RCC 7860 (cell line): ENCODE data around the gene CAMK2A.
"Not testable (repeated sequence)": the region's sequence is repeated elsewhere in the genome, so short reads cannot be mapped to it uniquely, and the experiment has no call there.

Experiments
- DNase-seq: peaks from one replicate; pipeline ENCODE4 v3.0.0-alpha.2; 2015; ENCODE audit warnings: low spot score
- FAIRE-seq: peaks from 2 replicates; lab custom pipeline; 2012; peaks lifted over from hg19 to GRCh38; lab: Jason Lieb, UNC

CAMK2A gene

DNA sequence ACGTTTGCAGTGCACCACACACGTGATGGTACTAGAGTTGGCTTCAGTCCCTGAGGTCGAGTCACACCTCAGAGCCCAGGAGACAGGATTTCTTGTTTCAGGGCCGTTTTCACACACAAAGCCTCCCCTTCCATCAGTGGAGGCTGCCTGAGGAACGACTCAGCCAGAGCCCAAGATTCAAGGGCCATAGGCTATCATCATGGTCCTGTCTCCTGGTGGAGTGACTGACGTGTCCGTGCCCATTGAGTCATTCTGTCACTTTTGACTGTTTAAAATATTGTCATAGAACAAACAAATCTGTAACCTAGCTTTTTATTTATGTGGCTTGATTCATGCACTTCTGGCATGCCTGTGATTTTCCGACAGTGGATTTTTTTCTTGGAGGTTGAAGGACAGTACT is 28.3 kb downstream of the CAMK2A start:
- peak; percentile 34 for DNase-seq
- no peak for FAIRE-seq

DNA sequence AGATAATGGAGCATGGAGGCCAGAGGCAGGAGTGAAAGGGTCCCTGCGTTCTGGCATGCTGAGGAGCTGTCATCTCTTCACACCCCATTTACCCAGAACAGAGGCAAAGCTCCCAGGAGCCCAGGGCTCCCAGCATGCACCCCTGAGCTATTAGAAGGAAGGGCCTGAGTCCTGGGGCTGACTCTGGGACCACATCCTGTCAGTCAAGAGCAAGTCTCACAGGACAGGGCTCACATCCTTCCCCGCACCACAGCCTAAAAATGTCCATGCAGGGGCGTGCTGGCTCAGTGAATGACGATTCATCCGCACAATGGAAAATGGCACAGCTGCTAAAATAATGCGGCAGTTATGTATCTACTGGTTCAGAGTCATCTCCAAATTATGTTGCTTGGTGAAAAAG is 31.4 kb downstream of the CAMK2A start:
- DNase-seq (no peak), FAIRE-seq (no peak)

DNA sequence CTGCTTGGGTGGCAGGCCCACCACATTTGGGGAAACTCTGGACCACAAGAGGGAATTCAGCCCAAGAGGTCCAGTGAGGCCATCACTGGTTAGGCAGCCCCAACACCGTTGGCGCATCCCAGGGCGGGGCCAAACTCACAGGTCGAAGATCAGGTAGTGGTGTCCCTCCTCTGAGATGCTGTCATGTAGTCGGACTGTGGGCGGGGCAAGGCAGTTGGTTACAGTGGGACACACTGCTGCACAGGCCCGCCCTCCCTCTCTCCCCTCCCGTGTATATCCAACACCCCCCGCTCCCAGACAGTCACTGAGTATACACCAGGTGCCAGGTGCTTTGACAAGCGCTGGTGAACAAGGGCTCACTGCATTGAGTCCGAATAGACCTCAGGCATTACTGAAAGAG is 32.1 kb downstream of the CAMK2A start:
- DNase-seq (no peak), FAIRE-seq (no peak)

DNA sequence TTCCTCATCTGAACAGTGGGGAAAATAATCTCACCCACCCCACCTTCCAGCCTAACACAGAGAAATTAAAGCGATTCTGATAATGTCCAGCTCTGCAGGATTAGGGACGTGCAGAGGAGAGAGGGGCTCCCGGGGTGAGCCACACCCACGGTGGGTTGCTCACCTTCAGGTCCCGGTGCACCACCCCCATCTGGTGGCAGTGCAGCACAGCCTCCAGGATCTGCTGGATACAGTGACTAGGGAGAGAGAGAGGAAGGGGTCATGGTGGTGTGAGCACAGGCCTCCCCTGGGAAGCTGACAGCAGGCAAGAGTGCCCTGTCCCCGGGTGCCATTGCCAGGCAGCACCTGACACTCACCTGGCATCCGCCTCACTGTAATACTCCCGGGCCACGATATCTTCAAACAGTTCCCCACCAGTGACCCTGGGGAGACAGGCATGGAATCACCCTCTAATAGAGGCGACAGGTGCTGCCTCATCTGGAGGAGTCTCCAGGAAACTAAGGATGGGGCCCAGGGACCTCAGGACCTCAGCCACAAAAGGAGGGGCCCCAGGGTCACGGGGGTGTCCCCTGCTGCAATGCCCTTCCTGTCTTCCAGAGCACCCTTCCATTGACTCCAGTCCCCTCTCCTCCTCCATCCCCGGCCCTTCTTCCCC is 33.0 kb downstream of the CAMK2A start:
- FAIRE-seq (no peak), DNase-seq (no peak)

DNA sequence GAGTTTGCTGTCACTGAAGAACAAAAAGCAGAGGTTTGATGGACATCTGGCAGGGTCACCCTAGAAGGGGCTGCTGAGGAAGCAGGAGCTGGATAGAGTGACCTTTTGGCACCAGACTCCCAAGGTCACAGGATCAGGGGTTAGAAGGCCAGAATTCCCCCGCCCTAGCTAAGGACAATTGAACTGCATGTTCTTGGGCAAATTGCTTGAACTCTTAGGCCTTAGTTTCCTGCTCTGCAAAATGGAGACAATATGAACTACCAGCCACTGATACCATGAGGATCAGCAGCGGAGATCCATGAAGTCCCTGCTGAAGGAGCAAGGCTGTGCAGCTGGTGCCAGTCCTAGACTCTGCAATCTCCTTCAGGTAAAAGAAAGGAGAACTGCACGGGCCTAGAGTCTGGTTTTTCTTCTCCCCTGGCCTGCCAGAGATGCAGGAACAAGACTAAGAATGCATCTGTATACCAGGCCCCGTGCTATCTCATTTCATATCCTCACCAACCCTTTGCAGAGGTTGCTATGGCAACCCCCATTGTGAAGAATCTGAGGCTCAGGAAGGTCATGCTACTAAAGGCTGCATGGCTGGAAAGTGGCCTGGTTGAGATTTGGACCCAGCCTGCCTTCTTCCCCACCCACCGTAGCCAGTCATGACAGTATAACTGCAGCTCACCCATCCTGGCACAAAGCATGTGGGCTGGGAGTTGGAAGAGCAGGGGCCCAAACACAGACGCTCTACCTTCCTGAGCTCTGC is 33.7 kb downstream of the CAMK2A start:
- FAIRE-seq (no peak), DNase-seq (no peak)

DNA sequence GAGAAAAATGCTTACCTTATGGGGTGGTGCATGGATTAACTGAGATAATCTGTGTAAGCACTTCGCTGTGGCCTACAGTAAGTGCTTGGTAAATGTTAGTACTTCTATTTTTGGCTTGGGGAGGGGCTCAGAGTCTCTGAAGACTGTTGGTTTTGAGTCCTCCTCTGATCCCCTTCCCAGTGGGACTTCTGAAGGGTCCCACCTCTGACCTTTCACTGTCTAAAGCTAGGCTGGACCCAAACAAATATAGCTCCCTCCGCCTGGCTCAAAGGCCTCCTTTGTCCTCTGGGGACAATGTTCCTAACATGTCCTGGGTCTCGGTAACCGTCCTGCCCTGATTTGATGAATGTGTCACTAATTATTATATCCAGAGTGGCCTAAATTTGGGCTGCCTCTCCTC is 34.8 kb downstream of the CAMK2A start:
- FAIRE-seq (no peak), DNase-seq (no peak)

DNA sequence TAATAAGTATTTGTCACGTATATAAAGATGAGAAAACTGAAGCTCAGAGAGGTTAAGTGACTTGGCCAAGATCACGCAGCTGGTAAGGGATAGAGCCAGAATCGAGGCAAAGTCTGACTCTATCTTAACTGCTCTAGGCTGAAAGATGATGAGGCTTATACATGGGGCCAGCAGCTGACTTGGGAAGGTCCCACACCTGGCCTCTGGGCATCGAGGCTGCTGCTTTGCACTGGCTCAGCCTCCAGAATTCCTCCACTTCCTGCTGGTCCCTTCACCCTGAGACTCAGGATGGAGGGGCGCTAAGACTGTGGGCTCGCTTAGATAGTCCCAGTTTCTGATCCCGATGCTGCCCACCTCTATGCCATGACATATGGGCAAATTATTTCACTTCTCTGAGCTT is 35.2 kb downstream of the CAMK2A start:
- DNase-seq: no peak

DNA sequence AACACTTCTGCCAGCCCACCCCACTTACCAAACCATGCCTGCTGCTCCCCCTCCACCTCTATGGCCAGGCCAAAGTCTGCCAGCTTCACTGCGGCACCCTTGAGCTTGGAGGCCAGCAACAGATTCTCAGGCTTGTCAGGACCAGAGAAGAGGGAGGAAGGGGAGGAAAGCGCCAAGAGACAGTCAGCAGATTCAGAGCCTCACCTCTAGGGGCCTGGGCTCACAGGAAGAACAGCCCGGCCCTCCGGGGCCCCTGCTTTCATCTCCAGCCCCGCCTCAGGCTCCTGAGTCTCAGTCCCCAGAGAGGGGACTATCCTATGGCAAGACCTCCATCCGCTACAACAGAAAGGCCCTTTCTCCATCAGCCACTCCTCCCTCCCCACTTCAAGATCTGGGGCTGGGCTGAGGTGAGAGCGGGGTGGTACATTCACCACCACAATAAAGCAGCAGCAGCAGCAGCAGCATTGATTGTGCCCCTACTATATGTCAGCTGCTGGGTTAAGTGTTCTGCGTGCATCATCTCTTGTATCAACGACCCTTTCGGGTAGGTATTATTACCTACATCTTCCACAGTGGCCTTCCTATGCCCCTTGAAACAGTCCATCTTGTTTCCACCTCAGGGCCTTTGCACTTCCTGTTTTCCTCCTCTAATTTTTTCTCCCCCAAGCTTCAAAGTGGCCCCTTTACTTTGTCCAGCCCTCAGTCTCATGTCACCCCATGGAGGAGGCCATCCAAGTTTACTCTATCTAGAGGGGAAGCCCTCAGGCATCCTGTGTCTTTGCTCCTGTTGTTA is 36.0 kb downstream of the CAMK2A start:
- FAIRE-seq: no peak
- no peak for DNase-seq

More for the DNA sequence above, 35.2 kb downstream of the CAMK2A start:
- no peak for FAIRE-seq

DNA sequence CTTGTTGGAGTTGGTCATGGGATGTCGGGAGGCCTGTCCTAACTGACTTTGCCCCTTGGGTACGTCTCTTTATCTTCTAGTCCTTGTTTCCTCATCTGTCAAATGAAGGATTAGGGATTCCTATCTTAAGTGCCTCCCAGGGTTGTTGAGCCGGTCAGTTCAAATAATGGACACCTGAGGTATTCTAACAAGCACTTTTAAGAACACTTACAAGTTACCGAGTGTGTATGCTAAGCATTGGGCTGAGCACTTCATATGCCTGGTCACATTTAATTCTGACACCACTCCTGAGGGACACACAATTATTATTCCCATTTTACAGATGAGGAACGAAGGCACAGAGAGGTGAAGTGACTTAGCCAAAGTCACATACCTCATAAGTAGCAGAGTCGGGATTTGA is 37.1 kb downstream of the CAMK2A start:
- FAIRE-seq (no peak), DNase-seq (no peak)

DNA sequence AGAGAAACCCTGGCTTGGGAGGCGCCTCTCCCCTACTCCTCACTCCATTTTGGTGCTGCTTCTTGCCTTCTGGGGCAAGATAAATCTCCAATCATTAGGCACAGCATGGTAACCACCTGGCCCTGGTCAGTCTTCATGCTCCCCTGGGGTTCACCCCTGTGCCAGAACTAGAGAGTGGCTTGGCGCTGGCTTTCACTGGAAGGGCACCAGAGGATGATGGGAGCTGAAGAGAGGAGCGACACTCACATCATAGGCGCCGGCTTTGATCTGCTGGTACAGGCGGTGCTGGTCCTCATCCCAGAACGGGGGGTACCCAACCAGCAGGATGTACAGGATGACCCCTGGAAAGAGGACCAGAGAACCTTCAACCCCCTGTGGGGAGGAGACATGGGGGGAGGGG is 38.1 kb downstream of the CAMK2A start:
- FAIRE-seq: no peak
- no peak for DNase-seq

DNA sequence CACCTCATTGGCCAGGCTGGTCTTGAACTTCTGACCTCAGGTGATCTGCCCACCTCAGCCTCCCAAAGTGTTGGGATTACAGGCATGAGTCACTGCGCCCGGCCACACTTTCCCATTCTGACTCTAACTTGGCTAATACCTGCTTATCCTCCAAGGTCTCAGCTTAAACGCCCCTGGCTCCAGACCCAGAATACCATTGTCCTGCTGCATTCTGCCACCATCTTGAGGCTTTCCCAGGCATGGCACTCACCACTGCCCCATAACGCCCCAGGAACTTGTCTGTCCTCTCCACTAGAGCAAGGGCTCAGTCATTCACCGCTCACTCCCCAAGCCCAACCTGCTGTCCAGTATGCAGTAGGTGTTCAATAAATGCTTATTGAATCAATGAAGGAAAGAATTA is 39.8 kb downstream of the CAMK2A start:
- FAIRE-seq (no peak), DNase-seq (no peak)

DNA sequence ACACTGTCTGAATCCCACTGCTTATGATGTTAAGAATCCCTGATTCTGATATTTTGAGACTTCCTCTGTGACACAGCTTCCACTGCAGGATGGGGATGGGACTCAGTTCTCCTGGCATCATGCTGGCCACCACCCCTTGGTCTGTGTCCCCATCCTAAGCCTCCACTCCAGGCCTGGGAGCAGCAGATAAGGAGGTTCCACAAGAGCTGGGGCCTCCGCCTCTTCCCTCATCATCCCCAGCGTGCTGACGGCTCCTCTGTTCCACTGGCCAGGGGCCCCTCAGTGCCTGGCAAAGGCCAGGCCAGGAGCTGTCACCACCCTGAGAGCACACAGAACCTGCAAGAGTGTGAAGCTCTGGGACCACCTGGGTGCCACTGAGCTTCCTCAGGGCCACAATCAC is 40.6 kb downstream of the CAMK2A start:
- no peak for FAIRE-seq
- no peak for DNase-seq

DNA sequence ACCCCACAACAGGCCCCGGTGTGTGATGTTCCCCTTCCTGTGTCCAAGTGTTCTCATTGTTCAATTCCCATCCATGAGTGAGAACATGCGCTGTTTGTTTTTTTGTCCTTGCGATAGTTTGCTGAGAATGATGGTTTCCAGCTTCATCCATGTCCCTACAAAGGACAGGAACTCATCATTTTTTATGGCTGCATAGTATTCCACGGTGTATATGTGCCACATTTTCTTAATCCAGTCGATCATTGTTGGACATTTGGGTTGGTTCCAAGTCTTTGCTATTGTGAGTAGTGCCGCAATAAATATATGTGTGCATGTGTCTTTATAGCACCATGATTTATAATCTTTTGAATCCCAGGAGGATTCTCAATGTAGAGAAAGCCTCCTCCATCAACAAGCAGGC is 41.1 kb downstream of the CAMK2A start:
- not testable (repeated sequence) for DNase-seq, FAIRE-seq

DNA sequence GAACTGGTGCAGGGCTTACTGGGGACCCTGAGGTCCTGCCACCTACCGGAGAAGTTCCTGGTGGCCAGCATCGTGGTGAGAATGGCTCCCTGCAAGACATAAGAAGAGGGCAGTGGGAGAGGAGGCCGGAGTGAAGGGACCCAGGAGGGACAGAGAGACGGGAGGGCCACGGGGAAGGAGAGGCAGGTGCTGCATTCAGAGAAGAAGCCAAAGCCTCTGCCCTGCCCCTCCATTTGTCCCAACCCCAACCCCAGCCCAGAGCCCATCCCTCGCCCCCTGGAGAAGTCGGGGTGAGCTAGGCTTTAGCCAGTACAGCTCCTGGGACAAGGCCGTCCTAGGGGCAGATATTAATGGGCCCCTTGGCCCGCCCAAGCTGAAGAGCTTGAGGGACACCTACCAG is 41.8 kb downstream of the CAMK2A start:
- FAIRE-seq (no peak), DNase-seq (no peak)

DNA sequence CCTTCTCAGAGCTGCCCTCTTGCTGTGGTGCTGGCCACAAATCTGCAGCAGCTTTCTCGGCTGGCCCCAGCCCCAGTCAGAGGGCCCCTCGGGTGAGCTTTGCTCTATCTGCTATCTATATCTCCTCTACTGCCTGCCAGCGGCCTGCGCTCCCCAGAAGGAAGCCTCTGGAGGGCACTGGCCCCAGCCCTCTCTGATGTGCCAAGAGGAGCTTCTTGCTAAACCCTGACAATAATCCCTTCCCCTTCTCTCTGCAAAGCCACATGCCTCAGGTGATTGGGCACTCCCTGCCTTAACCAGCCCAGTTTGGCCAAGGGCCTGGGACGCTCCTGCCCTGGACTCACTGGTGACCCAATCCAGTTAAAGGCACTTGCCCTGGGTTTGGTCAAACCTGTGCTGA is 42.7 kb downstream of the CAMK2A start:
- no peak for DNase-seq

DNA sequence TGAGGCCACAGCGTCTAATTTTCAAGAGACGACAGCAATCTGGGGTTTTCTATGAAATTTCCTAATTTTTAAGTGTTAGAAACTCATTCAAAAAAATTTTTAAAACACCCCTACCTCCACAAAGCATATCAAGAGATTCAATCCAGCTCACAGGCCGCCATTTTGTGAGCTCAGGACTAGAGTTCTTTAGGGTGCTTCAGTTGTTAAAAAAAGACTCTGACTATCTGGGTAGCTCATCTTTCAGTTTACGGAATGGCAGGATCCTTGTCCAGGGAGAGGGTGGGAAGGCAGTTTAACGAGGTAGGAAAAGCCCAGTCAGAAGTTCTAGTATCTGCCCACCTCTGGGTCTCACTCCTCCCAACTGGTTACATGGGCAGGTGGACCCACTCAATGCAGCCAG is 43.1 kb downstream of the CAMK2A start:
- FAIRE-seq: no peak

More for the DNA sequence above, 42.7 kb downstream of the CAMK2A start:
- FAIRE-seq: no peak

DNA sequence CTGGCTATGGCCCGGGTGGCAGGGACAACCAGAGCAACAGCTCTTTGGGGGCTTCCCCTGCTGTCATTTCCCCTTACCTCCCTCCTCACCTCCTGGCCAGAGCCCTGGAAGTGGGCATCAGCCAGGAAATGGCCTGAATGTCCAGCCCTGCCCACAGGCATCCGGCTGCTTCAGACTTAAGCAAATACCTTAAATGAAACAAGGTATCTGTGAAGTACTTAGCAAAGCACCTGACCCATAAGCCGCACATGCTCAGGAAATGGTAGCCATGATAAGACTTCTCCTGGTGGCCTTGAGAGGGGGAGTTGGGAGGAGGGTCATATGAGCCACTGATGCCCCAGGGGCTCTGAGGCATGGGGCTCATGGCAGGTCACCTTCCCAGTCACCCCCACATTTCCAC is 43.8 kb downstream of the CAMK2A start:
- no peak for DNase-seq
- no peak for FAIRE-seq

More for the DNA sequence above, 43.1 kb downstream of the CAMK2A start:
- no peak for DNase-seq

DNA sequence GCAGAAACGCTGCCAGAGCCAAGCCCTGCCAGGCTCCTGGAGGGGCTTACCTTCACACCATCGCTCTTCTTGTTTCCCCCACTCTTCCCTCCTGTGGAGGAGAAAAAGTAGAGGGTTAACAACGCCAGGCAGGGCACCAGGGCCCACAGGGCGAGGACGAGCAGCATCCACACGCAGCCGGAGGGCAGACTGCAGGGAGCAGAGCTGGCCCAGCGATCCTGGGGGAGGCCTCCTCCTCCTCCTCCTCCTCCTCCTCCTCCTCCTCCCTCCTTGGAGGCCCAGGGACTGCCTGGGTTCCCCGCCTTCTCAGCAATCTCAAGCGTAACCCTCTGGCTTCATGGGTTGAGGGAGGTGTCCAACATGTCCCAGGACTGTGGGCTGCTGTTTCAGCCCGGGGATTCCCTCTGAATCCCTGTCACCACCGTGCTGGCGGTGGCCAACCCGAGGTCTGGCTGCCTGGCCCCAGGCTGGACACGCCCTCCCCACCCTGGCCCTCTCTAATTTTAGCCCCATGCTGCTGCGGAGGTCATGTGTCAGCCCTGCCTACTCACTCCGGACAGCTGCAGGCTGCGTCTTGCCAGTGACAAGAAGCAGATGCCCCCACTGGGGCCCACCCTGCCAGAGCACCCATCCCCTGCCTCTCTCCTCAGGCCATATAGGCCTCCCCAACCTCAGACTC is 44.3 kb downstream of the CAMK2A start:
- FAIRE-seq (no peak), DNase-seq (no peak)

DNA sequence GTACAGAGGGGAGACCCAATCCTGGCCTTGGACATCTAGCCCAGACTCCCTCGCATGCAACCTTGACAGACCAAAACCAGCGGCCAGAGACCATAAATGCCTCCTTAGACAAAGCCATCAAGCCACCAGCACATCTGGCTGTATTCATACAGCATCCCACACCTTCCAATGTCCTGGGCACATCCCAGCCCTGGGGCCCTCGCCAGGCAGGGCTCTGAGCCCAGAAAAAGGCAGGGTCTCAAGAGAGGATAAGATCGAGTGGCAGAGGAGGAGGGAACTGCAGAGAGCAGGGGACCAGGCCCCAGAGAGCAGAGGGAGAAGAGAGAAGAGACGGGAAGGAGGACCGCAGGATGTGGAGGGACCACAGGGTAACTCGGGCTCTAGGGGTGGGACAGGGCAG is 45.4 kb downstream of the CAMK2A start:
- FAIRE-seq (no peak), DNase-seq (no peak)

DNA sequence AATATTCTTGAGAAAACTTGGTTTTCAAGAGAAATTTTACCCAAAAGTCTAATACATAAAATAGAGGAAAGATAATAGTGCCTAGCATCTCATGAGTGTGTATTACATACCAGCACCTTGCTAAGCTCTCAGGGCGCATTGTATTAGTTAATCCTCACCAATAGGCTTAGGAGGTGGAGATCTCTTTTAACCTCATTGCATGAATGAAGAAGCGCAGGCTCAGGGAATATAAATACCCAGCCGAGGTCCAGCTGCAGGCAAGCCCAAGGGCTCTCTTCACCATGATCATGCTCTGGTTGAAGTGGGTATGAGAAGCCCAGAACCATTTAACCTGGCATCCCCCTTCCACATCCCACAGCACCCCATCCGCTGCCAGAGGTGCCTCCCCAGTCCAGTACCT is 46.0 kb downstream of the CAMK2A start:
- FAIRE-seq: no peak

DNA sequence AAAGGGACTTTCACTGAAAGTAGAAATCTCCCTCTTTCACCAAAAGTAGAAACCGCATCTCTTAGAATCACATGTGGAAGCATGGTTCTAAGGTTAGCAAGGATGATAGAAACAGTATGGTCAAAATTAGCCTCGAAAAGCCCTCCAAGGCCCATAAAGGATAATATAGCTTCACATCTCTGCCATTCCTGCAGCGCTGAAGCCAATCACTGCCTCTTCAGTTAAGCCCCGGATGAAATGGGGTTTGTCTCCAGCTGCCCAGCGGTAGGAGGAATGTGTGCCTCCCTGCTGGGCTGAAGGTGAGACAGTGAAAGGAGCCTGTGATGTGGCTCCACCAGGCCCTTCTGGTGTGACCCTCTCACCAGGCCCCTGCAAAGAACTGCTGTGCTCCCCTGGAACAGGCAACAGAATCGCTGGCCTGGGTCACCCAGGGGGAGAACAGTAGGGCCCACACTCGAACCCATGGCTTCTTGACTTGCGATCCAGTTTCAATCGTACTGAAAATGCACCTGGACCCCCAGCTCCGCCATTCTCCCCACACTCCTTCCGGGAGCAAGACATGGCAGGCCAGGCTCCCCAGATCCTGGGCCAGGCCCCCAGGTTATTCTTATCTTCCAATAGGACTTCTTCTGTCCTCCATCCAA is 47.2 kb downstream of the CAMK2A start:
- FAIRE-seq: no peak
- DNase-seq: no peak

More for the DNA sequence above, 46.0 kb downstream of the CAMK2A start:
- DNase-seq: no peak
